Ovary (tissue), 3 donors: ENCODE data around the gene NELFCD.
A peak's percentile ranks its signal among the peaks of the same experiment; 100 is the strongest.

Experiments used
- CTCF ChIP-seq, 3 donors: fragments of 450-650 bp in 2 of 3; fragments of 200-600 bp in 1 of 3; IDR thresholded peaks; one replicate each; pipeline versions ENCODE4 v1.5.1 to v1.8.0; 2016 to 2022; ENCODE audit warnings: antibody characterized with exemption in 3 of 3, mild to moderate bottlenecking in 1 of 3
- EP300 ChIP-seq: sonication (generic); formaldehyde crosslinking; IDR thresholded peaks from one replicate; pipeline ENCODE4 v1.6.1; 2017; ENCODE audit warnings: antibody characterized with exemption
- POLR2A ChIP-seq: fragments of 450-650 bp; IDR thresholded peaks from one replicate; pipeline ENCODE4 v1.6.1; 2017; ENCODE audit warnings: antibody characterized with exemption, mild to moderate bottlenecking, moderate library complexity
- donor health status: DM: no; HTN: no; CAD: no.

GRCh38 chr20:58980711-58981627, at the start of gene NELFCD:
- TF ChIP-seq CTCF (IDR thresholded peaks at IDR 0.05) (no peak), POLR2A (peak; percentile 47), EP300 (no peak)
